NCI-H2107 treated with DMSO at 0.1 percent for 48 hours (cell line): ENCODE data around the gene ADAMTSL2.
"Not testable (repeated sequence)": the region's sequence is repeated elsewhere in the genome, so short reads cannot be mapped to it uniquely, and the experiment has no call there.

ENCODE experiments used
- DNase-seq: peaks from one replicate; lab custom pipeline; 2025; ENCODE audit not compliant: unreplicated experiment; lab: John Stamatoyannopoulos, UW

ADAMTSL2 gene

DNA sequence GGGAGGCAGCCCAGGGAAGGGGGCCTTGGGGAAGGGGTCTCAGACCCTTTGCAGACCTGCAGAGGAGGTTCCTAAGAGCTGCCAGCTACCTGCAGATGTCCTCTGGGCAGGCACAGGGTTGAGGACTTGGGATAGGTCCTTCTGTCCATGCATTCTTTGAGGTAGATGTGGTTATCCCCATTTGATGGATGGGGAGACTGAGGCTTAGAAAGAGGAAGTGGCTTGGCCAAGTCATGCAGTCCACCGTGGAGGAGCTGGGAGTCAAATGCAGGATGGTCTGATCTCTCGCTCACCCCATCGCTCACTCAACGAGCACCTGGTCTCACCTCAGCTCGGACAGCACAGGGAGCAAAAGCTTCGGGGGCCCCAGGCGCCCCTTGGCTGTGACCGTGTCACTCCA is 20.2 kb downstream of the ADAMTSL2 start:
- DNase-seq: no peak

DNA sequence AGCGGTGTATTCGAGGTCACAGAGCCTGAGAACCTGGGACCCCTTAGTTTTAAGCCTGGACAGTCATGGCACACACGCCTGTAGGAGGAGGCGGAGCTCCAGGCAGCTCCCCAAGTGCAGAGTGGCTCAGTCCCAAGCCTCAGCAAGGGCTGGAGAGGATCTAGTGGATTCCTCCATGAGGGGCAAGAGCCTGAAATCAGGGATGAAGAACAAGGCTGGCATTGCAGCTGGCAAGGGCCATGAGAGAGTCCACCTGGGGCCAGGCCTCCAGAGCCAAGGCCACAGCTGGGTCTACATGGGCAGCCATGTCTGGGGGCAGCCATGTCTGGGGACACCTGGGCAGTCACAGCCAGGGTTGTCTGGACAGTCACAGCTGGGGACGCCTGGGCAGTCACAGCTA is 21.9 kb downstream of the ADAMTSL2 start:
- DNase-seq: no peak

DNA sequence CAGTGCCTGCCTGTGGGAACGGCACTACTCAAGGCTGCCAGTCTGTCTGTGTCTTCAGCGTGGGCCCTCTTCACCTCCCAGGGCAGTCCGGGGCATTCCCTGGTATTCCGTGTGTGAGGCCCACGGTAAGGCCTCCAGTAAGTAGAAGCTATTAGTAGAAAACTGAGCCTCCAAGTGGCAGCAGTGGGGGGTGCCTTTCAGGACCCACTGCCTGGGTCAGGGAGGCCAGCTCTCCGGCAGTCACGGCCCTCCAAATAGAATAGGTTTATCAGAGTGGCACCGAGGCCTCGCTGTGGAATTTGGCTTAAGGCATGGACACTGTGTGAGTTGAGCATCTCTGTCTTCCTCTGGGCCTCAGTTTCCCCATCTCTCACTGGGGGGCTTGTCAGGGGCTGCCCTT is 23.1 kb downstream of the ADAMTSL2 start:
- no peak for DNase-seq

DNA sequence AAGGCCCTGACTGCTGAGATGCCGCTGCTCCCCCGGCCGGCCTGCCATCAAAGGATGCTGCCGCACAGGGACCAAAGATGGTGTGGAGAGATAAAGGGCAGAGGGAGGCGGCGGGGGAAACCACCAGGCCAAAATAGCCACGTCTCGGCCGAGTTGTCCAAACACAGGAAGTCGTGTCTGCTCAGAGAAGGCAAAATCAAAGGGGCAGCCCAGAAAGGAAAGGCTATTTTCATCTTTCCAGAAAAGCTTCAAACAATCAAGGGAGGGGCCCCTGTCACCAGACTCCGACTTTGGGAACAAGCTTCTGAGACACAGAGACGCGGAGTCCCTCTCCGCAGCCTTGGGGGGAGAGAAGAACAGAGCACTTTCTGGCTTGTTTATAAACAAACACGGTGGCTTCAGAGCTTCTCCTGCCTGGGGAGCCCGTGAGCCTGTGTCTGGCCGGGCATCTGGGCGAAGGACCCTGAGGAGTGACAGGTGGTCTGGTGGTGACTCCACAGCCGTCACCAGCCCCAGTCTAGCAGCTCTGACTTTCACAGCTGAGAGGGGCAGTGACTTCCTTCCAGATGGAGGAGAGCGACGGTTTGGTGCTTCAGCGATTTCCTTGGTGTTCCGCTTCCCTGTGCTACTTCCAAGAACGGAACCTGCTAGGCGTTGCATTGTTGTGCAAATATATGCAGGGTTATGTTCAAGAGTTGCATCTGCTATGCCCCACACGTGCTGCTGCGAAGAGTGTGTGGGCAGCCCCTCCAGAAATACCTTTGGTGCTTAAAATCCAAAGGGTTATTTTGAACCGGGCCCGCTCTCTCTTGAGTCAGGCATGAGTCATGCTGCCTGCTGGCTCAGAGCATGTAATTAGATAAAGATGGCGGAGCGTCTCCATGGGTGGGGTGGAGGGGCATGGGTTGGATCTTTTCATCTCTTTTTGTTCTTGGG is 24.0 kb downstream of the ADAMTSL2 start:
- DNase-seq: no peak

DNA sequence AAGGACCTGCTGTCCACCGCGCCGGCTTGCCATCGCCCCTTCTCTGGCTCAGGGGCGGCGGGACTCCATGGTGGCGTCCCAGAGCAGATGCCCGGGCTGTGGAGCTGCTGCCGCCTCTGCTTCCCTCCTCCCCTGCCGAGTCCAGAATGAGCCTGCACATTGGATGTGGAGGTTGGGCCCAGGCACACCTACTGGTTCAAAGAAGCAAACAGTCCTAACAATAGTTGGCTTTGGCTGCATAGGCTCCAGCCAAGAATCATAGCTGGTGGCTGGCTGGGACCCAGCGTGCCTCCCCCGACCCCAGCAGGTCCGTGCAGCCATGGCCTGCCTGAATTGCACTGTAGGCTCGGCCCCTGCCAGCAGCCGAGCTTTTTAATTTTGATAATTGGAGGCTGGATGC is 25.8 kb downstream of the ADAMTSL2 start:
- no peak for DNase-seq

DNA sequence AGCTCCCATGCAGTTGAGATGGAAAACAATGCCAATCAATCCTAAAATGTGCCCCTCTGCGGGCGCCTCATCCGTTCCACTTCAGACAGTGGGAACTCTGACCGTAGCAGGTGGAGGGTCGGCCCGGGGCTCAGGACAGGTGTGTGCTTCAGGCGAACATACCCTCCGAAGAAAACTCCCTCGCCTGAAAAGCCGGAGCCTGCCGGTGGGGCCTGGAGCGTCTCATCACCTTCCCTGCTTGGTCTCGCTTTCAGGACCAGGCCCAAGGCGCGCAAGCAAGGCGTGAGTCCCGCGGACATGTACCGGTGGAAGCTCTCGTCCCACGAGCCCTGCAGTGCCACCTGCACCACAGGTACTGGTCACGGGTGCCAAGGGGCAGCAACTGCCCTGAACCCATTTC is 26.4 kb downstream of the ADAMTSL2 start:
- no peak for DNase-seq

DNA sequence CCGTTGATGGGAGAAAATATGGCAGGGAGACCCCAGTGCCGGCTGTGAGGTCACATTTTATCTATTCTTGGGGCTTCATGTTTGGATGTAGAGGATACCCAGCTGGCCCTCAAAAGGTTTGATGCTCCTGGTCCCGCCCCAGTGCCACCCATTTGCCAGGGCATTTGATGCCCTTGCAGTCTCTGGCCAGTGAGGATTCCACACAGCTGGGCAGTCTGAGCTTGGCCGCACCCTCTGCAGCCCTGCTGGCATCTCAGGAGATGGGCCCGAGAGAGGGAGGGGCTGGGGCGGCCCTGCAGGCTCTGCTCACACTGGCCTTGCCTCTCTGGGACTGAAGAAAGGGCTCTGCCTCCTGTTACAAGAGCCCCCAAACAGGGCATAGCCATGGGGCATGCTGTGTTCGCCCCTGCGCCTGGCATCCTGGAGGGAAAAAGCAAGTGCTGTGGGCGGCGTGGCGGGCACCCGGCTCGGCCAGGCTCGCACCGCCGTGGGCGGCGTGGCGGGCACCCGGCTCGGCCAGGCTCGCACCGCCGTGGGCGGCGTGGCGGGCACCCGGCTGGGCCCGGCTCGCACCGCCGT is 27.6 kb downstream of the ADAMTSL2 start:
- DNase-seq: no peak

DNA sequence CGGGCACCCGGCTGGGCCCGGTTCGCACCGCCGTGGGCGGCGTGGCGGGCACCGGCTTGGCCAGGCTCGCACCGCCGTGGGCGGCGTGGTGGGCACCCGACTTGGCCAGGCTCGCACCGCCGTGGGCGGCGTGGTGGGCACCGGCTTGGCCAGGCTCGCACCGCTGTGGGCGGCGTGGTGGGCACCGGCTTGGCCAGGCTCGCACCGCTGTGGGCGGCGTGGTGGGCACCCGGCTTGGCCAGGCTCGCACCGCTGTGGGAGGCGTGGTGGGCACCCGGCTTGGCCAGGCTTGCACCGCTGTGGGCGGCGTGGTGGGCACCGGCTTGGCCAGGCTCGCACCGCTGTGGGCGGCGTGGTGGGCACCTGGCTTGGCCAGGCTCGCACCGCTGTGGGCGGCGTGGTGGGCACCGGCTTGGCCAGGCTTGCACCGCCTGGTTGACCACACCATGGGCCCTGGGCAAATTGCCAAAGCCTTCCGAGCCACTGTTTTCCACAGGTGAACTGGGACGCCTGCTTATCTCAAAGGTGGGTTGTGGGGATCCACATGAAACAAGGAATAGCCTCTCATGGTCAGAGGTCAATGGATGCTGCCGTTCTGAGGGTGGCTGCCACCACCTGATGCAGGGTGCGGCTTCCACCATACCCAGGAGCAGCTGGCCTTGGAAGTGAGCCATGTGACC is 28.2 kb downstream of the ADAMTSL2 start:
- no peak for DNase-seq

DNA sequence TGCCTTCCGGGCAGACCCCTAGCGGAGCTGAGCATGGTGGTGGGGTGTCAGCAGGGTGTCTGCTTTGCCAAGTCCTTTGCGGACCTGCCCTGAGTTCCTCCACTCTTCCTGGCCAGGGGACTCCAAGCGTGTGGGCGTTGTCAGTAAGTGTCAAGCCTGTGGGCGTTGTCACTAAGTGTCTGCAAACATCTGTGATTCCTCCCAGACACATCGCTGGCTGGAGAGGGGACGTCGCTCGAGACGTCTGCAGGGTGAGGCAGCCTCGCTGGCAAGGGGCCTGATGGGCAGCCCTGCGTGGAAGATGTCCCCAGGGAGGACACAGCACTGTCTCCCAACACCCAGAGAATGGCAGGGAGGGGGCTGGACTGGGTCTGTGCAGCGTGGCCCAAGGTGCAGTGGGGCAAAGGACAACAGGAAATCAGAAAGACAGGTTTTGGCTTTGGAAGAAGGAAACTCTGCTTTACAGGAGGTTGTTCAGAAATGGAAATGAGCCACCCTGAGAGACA is 28.8 kb downstream of the ADAMTSL2 start:
- DNase-seq: no peak

DNA sequence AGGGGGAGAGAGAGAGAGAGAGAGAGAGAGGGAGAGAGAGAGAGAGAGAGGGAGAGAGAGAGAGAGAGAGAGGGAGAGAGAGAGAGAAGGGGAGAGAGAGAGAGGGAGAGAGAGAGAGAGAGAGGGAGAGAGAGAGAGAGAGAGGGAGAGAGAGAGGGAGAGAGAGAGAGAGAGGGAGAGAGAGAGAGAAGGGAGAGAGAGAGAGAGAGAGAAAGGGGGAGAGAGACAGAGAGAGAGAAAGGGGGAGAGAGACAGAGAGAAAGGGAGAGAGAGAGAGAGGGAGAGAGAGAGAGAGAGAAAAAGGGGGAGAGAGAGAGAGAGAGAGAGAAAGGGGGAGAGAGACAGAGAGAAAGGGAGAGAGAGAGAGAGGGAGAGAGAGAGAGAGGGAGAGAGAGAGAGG is 29.3 kb downstream of the ADAMTSL2 start:
- not testable (repeated sequence) for DNase-seq

DNA sequence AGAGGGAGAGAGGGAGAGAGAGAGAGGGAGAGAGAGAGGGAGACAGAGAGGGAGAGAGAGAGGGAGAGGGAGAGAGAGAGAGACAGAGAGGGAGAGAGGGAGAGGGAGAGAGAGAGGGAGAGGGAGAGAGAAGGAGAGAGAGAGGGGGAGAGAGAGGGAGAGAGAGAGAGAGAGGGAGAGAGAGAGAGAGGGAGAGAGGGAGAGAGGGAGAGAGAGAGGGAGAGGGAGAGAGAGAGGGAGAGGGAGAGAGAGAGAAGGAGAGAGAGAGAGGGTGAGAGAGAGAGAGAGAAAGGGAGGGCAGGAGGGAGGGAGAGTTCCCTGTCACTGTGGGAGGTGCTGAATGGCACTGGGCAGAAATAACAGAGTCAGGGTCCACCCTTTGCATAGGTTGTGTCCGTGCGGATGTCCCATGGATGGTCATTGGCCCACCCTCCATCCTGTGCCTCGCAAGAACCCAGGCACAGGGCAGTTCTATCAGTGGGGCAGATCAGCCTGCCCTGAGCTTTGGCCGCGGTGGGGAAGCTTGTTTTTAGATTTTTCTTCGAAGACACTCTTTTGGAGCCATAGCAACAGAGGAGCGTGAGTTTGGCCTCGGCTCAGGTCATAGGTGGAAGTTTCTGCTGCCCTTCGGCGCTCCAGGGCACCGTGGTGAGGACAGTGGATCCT is 30.1 kb downstream of the ADAMTSL2 start:
- DNase-seq: no peak

DNA sequence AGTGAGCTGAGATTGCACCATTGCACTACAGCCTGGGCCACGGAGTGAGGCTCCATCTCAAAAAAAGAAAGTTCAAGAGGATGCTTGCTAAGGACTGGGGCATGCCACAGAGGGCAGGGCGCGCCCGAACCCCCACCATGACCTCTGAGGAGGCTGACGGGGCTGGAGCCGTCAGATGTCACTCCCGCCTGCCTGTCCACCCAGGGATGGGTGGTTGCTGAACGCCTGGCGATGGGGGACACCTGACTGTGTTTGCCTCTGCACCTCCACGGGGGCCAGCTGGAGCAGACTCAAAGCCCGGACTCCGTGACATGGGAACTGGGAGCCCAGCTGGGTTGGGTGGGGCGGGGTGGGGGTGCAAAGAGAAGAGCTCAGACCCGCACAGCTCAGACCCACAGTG is 31.9 kb downstream of the ADAMTSL2 start:
- no peak for DNase-seq

DNA sequence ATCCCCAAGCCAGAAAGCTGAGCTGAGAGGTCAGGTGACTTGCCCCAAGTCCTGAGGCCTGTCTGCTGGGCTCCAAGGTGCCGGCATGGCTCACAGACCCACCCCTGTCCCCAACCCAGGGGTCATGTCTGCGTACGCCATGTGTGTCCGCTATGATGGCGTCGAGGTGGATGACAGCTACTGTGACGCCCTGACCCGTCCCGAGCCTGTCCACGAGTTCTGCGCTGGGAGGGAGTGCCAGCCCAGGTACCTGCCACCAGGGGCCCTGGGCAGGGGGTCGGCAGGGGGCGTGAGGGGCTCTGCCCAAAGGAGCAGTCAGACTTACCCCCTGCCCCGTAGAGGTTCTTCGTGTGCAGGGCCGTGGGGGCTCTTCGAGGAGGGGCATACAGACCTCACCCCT is 32.3 kb downstream of the ADAMTSL2 start:
- no peak for DNase-seq

DNA sequence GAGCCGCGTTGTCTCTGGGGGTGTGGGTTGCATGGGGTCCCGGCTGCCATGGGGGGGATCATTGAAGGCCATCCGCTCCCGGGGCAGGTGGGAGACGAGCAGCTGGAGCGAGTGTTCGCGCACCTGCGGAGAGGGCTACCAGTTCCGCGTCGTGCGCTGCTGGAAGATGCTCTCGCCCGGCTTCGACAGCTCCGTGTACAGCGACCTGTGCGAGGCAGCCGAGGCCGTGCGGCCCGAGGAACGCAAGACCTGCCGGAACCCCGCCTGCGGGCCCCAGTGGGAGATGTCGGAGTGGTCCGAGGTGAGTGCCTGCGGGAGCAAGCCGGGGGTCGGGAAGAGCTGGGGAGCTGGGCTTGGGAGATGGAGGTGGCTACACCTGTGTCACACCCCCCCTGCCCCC is 33.7 kb downstream of the ADAMTSL2 start:
- DNase-seq: no peak

DNA sequence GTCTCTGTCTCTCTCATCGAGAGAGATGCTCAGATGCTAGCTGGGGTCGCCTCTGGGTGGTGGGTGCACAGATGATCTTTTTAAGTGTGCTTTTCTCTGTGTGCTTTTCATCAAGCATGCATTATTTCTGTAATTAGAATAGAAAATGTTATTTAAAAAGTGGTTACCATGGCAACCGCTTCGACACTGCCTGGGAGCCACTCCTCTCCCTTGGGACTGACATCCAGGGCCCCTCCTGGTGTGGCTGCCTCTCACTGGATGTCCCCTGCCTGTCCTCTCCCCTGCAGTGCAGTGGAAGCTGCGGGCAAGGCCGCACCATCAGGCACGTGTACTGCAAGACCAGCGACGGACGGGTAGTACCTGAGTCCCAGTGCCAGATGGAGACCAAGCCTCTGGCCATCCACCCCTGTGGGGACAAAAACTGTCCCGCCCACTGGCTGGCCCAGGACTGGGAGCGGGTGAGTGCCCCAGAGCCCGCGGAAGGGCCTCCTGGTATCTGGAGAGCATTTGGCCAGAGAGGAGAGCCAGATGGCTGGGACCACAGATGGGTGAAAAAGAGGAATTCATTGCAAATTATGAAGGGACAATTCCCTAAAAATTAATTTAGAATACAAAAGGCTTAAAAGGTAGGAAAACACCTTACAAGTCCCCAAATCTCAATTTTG is 34.7 kb downstream of the ADAMTSL2 start:
- no peak for DNase-seq

DNA sequence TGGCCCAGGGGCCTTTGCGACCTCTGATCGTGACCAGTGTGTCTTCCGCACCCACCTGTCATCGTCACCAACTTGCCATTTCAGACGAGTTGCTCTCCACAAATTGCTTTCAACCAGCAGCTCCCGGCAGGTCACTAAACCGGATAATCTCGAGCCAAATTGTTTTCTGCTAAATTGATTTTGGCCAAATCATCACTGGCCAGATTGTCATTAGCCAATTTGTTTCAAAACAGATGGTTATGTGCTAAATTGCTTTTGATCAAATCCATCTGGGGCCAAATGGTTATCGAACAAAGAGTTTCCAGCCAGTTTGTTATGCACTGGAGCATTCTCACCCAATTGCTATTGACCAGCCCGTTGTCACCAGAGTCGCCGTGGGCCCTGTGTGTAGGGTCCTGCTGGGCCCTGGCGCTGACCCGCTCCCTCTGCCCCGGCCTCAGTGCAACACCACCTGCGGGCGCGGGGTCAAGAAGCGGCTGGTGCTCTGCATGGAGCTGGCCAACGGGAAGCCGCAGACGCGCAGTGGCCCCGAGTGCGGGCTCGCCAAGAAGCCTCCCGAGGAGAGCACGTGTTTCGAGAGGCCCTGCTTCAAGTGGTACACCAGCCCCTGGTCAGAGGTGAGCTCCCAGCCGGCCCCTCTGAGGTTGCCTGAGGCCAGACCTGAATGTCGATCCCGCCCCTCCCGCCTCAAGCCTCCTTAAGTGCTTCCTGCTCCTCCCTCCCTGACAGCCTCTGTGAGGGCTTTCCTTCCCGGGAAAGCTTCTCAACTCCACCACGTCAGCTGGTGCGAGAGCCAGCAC is 35.6 kb downstream of the ADAMTSL2 start:
- no peak for DNase-seq

DNA sequence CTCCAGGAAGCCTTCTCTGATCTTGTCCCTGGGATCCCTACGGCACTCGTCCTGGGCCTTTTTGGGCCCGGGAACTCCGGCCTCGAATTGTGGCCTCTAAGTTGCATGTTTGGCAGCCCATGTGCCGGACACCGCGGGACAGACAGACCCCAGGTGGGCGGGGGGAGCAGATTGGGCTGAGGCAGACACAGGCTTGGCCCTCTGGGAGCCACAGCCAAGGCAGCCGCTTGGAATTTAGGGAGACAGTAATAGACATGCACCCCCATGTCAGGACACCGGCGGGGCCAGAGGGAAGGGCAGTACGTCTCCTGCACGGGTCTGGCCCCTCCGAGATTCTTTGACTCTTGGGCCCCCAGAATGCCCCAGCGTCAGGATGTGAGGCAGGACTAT is 36.2 kb downstream of the ADAMTSL2 start:
- DNase-seq: no peak

DNA sequence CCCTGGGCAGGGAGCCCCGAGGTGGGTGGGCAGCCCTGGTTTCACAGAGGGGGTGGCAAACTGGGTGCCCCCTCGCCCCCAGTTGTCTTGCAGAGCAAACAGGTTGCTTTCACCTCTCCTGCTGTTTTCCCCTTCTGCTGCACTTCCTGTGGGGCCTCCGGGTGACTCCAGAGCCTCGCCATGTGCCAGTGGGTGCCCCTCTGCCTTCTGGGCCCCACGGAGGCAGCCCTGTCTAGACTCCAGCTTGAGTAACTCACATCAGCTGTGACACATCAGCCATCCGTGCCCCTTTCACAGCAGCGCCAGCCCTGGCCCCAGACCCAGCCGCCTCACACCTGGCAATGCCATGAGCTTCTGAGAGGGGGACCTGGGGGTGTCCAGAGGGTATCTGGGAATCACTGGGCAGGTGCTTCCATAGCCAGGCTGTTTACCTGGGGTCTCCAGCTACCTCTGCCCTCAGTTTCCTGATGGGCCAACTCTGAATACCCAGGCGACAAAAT is 36.9 kb downstream of the ADAMTSL2 start:
- no peak for DNase-seq

DNA sequence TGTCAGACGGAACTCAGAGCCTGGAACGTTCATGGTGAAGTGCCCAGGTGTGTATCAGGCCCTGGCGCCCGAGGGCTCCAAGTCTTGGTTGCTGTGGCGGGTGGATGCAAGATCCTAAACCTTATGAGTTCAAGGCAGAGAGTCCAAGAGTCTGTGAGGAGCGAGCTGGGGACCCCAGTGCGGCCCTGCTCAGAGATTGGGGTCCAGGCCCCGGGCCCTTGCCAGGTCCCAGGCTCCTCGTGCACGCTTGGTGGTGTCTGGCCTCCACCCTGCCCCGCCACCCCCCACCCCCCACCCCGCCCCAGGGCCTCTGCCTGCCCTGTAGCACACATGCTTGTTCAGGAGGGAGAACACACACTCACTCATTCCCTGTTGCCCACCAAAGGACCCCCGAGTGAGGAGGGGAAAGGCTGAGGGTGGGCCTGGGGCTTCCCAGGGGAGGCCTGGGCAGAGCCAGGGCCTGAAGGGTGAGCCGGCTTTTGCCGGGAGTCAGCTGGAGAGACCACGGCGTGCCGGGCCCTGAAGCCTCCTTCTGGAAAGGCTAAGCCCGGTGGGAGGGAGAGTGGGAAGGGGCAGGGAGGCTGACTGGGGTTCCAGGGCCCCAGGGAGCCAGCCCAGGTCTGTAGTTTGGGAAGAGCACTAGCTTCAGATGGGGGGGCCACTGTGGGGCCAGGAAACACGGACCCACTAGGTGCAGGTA is 37.5 kb downstream of the ADAMTSL2 start:
- DNase-seq: no peak
